Heart right ventricle (tissue), 16 donors: ENCODE results near the gene ABHD12. TPM values are rescaled to one million over a fixed set of nuclear protein-coding genes. Genes with fewer than 3 reads are reported as not detected.

Source experiments
- ATAC-seq, 8 donors: fragments of 200-7000 bp; cut with Tn5 transposase; one replicate each; pipeline ENCODE4 v1.9.1; 2020; ENCODE audit warnings: mild to moderate bottlenecking in 8 of 8, moderate library complexity in 8 of 8, moderate number of reproducible peaks in 1 of 8
- DNase-seq, 2 donors: peaks; one replicate each; pipeline ENCODE4 v3.0.0-alpha.2; 2020
- H3K27ac ChIP-seq, 10 donors: fragments of 200-600 bp; sonication (generic) in 2 of 10; one replicate each; pipeline versions ENCODE4 v1.5.0 to v1.8.0; 2020 to 2022; ENCODE audit warnings: mild to moderate bottlenecking in 3 of 10
- H3K27me3 ChIP-seq, 7 donors: fragments of 200-600 bp; one replicate each; pipeline ENCODE4 v1.8.0; 2021 to 2022; ENCODE audit warnings: mild to moderate bottlenecking in 2 of 7
- H3K36me3 ChIP-seq, 9 donors: fragments of 200-600 bp; sonication (generic) in 1 of 9; one replicate each; pipeline versions ENCODE4 v1.5.0 to v1.8.0; 2020 to 2022; ENCODE audit warnings: mild to moderate bottlenecking in 2 of 9
- H3K4me1 ChIP-seq, 9 donors: fragments of 200-600 bp; sonication (generic) in 1 of 9; one replicate each; pipeline versions ENCODE4 v1.5.0 to v1.8.0; 2020 to 2022; ENCODE audit warnings: mild to moderate bottlenecking in 4 of 9
- H3K4me3 ChIP-seq, 10 donors: fragments of 200-600 bp; sonication (generic) in 2 of 10; one replicate each; pipeline versions ENCODE4 v1.5.0 to v1.8.0; 2020 to 2022; ENCODE audit warnings: mild to moderate bottlenecking in 7 of 10, moderate library complexity in 2 of 10
- H3K9me3 ChIP-seq, 11 donors: fragments of 200-600 bp in 10 of 11; sonication (generic) in 2 of 11; one replicate each; pipeline versions ENCODE4 v1.5.0 to v1.8.0; 2013 to 2022; ENCODE audit warnings: mild to moderate bottlenecking in 2 of 11, control low read depth in 1 of 11, moderate library complexity in 1 of 11
- WGBS, 2 donors: extraction: QIAGEN DNeasy Blood & Tissue Kit; methylation state at CpG; one replicate each; pipeline ENCODE4 v1.1.7; 2013; ENCODE audit warnings: inconsistent platforms in 1 of 2; 5-methylcytosine and 5-hydroxymethylcytosine counted together
- intact Hi-C, 10 donors: fragments of 100-400 bp; cut with DNase I; formaldehyde crosslinking; loops; one replicate each; pipeline versions ENCODE4 v1.11.1 to v1.14.2; 2022
- polyA plus RNA-seq, 2 donors: library from polyadenylated mRNA; stranded (reverse); fragments of 200-250 nt; gene quantifications; one replicate each; pipeline ENCODE4 v1.2.3, GENCODE V29; 2013
- total RNA-seq, 10 donors: library from RNA; stranded (reverse); fragmentation: NEBNext Ultra II Directional in 3 of 10; extraction: Animal tissue kit (Norgen Biotek cat#: 25700) in 3 of 10; gene quantifications; one replicate each; pipeline versions ENCODE4 v1.2.1 to v1.2.4, GENCODE V29; 2021 to 2023
- TF ChIP-seq, protein P1 (sequence below), 9 donors: fragments of 200-600 bp; sonication (generic) in 2 of 9; IDR thresholded peaks; one replicate each; pipeline versions ENCODE4 v1.5.0 to v1.8.0; 2021 to 2022; ENCODE audit warnings: antibody characterized with exemption in 9 of 9, mild to moderate bottlenecking in 5 of 9, moderate library complexity in 1 of 9
- donor health status: Arrhythmogenic right ventricular cardiomyopathy.
- donor health status: ischemic (EF 13 %, LVEDD 7.1; RV severe dilation, severe dysfunction).
- donor health status: healthy with polysubstance abuse.
- donor health status: DM: no; HTN: yes; CAD: no.
- donor health status: DM: no; HTN: no; CAD: no.
- donor health status: ischemic (EF 25% LVEDD 6.9; RV normal size, moderate dysfunction).
- donor health status: ischemic (EF 25% LVEDD 5.7; RV mildly dilated, moderate dysfunction).
- donor health status: healthy.
- donor health status: DM: yes; HTN: yes; CAD: no.
- donor health status: Ischemic cardiomyopathy.
- donor health status: ischemic (EF 35%, LVEDD 5.7; RV mildly dilated, moderate dysfunction).
- donor health status: nonischemic (EF 11% LVEDD 7.7; RV severe dilation, severe dysfunction).
- donor health status: DM: yes; HTN: yes; CAD: no.
- donor health status: PGD.
- donor health status: ischemic (EF 29% LVEDD 5.4; RV normal size, mild dysfunction).
- donor health status: nonischemic (EF 23%, LVEDD 6.1; RV moderate dilation, normal function).

ABHD12 gene
- total and polyA plus RNA-seq, 12 donors = 21.1 to 41.3 (median 28.1) TPM

DNA sequence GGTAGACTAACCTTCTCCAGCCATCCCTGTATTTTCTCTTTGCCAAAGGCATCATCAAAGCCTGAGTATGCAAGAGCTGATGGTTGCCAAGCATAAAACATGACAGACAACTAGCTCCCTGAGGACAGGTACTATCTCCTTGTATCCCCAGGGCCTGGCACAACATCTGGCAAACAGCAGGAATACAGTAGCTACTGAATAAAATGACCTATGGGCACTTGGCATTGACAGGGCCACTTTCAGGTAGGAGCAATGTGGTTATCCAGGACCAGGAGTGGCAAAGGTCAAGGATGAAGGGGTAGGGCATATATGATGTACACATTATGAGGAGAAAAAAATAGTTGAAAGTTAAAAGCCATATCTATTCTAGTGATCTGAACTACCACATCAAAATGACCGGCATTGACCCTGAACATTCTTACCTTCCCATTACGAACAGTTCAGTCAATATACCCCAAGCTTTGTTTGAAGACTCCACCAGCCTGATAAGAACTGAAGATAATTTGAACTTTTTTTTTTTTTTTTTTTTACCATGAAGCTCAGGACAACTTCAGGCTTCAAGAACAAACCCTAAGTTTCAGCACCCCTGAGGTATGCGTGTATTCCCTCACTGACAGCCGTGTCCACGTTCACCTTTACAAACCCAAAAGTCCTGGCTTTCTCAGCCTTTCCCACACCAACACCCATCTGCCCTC lies 12.3 kb downstream of the ABHD12 start:
- Histone ChIP-seq H3K27ac (no peak overlapping the region), H3K4me3 (no peak overlapping the region), H3K9me3 (no peaks in the 10 kb centered on the region), H3K4me1 (peaks cover 0 to 59% (median 23%) of the 10 kb centered on the region in 9 donors), H3K36me3 (peaks cover 0 to 5% (median 0%) of the 10 kb centered on the region in 9 donors), H3K27me3 (no peaks in the 10 kb centered on the region)
- 95 to 98% methylated on average over 5 of the region's 5 CpGs for whole genome bisulfite sequencing, 2 donors
- DNase-seq = no peak
- intact Hi-C loops = loop anchor here in 1 of 10 donors (10.0 kb wide), 1 partner anchor 54 kb away; no protein-coding TSS in a partner anchor
- TF ChIP-seq, protein P1, sequence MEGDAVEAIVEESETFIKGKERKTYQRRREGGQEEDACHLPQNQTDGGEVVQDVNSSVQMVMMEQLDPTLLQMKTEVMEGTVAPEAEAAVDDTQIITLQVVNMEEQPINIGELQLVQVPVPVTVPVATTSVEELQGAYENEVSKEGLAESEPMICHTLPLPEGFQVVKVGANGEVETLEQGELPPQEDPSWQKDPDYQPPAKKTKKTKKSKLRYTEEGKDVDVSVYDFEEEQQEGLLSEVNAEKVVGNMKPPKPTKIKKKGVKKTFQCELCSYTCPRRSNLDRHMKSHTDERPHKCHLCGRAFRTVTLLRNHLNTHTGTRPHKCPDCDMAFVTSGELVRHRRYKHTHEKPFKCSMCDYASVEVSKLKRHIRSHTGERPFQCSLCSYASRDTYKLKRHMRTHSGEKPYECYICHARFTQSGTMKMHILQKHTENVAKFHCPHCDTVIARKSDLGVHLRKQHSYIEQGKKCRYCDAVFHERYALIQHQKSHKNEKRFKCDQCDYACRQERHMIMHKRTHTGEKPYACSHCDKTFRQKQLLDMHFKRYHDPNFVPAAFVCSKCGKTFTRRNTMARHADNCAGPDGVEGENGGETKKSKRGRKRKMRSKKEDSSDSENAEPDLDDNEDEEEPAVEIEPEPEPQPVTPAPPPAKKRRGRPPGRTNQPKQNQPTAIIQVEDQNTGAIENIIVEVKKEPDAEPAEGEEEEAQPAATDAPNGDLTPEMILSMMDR (IDR thresholded peaks at IDR 0.05) = no peak
- ATAC-seq = no peak

DNA sequence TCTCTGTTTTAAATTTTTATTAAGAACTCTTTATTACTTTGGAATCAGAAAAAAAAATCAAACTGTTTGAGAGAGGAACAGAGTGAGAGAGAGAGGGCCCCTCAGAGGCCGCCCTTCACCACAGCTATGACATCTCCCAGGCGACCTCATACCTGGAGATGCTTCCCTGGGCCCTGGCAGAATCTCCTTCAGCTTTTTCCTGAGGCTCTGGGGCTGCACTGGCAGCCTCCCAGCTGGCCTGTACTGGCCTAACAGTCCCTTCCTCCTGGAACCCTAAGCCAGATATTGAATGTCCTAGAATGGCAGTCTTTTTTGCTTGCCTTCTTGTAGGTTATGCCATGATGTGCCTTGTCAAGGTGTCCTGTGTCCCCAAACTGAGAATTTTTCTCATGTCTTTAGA lies 13.7 kb downstream of the ABHD12 start:
- H3K4me1 ChIP-seq = peaks cover 0 to 45% (median 18%) of the 10 kb centered on the region in 9 donors
- H3K9me3 ChIP-seq = peaks cover 0 to 3% (median 0%) of the 10 kb centered on the region in 11 donors
- TF ChIP-seq, protein P1 (IDR thresholded peaks at IDR 0.05) = no peak
- no peak for ATAC-seq
- 79 to 81% methylated on average over 2 of the region's 2 CpGs for WGBS, 2 donors
- no peak for DNase-seq
- H3K36me3 ChIP-seq = peaks cover 0 to under 1% (median 0%) of the 10 kb centered on the region in 9 donors
- H3K27me3 ChIP-seq = no peaks in the 10 kb centered on the region
- no peak overlapping the region for H3K4me3 ChIP-seq
- H3K27ac ChIP-seq = no peak overlapping the region
- intact Hi-C loops = loop anchor here in 1 of 10 donors (10.0 kb wide), 1 partner anchor 52 kb away; no protein-coding TSS in a partner anchor

DNA sequence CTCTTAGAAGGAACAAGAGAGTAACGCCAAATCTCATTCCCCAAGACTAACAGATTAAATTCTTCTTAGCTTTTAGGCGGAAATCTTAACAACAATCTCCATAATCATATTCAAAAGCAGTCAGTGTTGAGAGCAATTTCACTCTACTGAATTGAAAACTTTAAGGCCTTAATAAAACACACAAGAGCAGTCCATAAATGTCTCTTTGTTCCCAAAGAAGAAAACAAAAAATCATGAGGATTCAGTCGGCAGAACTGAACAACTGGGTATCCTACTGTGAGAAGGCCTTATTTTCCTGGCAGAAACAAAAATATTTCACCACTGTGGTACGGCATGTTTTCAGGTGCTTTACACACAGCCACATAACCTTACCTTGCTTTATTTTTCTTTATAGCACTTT lies 14.4 kb downstream of the ABHD12 start:
- no peaks in the 10 kb centered on the region for H3K27me3 ChIP-seq
- ATAC-seq = no peak
- TF ChIP-seq, protein P1 (IDR thresholded peaks at IDR 0.05) = no peak

DNA sequence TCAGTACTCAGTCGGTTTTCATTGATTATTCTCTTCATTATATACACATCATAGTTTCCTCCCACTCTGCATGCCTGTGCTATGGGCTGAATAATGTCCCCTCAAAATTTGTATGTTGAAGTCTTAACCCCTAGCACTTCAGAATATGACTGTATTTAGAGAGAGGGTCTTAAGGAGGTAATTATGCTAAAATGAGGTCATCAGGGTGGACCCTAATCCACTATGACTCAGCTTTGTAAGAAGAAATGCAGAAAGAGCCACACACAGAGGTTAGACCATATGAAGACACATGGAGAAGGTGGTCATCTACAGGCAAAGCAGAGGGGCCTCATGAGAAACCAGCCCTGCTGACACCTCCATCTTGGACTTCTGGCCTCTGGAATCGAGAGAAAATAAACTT lies 15.8 kb downstream of the ABHD12 start:
- no peak for ATAC-seq

More for the DNA sequence above, 14.4 kb downstream of the ABHD12 start:
- Histone ChIP-seq H3K36me3 (no peaks in the 10 kb centered on the region), H3K4me1 (peaks cover 0 to 39% (median 18%) of the 10 kb centered on the region in 9 donors), H3K4me3 (no peak overlapping the region), H3K27ac (no peak overlapping the region), H3K9me3 (peaks cover 0 to 3% (median 0%) of the 10 kb centered on the region in 11 donors)
- WGBS, 2 donors = 91 to 98% methylated on average over 4 of the region's 4 CpGs
- intact Hi-C loops = loop anchor here in 1 of 10 donors (10.0 kb wide), 1 partner anchor 51 kb away; no protein-coding TSS in a partner anchor
- no peak for DNase-seq

More for the DNA sequence above, 15.8 kb downstream of the ABHD12 start:
- intact Hi-C loops = loop anchor here in 1 of 10 donors (10.0 kb wide), 1 partner anchor 50 kb away; no protein-coding TSS in a partner anchor
- Histone ChIP-seq H3K36me3 (no peaks in the 10 kb centered on the region), H3K27ac (no peak overlapping the region), H3K9me3 (peaks cover 0 to 3% (median 0%) of the 10 kb centered on the region in 11 donors), H3K4me3 (no peak overlapping the region), H3K27me3 (no peaks in the 10 kb centered on the region), H3K4me1 (peaks cover 0 to 31% (median 11%) of the 10 kb centered on the region in 9 donors)
- TF ChIP-seq, protein P1 (IDR thresholded peaks at IDR 0.05) = no peak
- no peak for DNase-seq
- WGBS, 2 donors = 96 to 98% methylated on average over 2 of the region's 2 CpGs
